A549 (cell line): ENCODE data around the gene ITGA1.

ENCODE experiments used
- CHD2 ChIP-seq: fragments of 150-350 bp; IDR thresholded peaks from 2 replicates; pipeline ENCODE4 v1.6.1; 2014; ENCODE audit warnings: low read length; ENCODE audit not compliant: partially characterized antibody
- EHMT2 ChIP-seq: fragments of 200-600 bp; sonication (generic); IDR thresholded peaks from 2 replicates; pipeline ENCODE4 v1.6.1; 2016; ENCODE audit warnings: antibody characterized with exemption, low read depth, mild to moderate bottlenecking, moderate library complexity
- EP300 ChIP-seq, 2 experiments: fragments of >200 bp; sonication (Bioruptor Twin); formaldehyde crosslinking; IDR thresholded peaks; 2 replicates in 1 of 2; 3 replicates in 1 of 2; pipeline ENCODE4 v1.6.1; 2016 to 2017
- FOSL2 ChIP-seq, 2 experiments: fragments of 450-650 bp in 1 of 2; fragments of >200 bp in 1 of 2; sonication (Bioruptor Twin) in 1 of 2; formaldehyde crosslinking; IDR thresholded peaks; 2 replicates each; pipeline versions ENCODE4 v1.5.0 to v1.6.1; 2016 to 2020; ENCODE audit warnings: mild to moderate bottlenecking in 1 of 2, moderate library complexity in 1 of 2
- HEYL ChIP-seq: fragments of 250-450 bp; sonication (Bioruptor Pico); IDR thresholded peaks from 2 replicates; pipeline ENCODE4 v1.8.0; 2021; ENCODE audit warnings: mild to moderate bottlenecking, moderate library complexity
- JUNB ChIP-seq: fragments of >200 bp; sonication (Bioruptor Twin); formaldehyde crosslinking; IDR thresholded peaks from 2 replicates; pipeline ENCODE4 v1.6.1; 2016
- MYC ChIP-seq: IDR thresholded peaks from 2 replicates; pipeline ENCODE4 v1.6.1; 2012; ENCODE audit warnings: mild to moderate bottlenecking, inconsistent platforms, low read length, improper control_type of control experiment, borderline replicate concordance
- RCOR1 ChIP-seq: fragments of 150-350 bp; IDR thresholded peaks from 2 replicates; pipeline ENCODE4 v1.6.1; 2014; ENCODE audit warnings: antibody characterized with exemption, low read length, low read depth
- TF ChIP-seq, protein P1 (sequence below): fragments of >200 bp; sonication (Bioruptor Twin); formaldehyde crosslinking; IDR thresholded peaks from 3 replicates; pipeline ENCODE4 v1.5.1; 2016
- TF ChIP-seq, protein P2 (sequence below): fragments of 200-600 bp; sonication (generic); IDR thresholded peaks from 2 replicates; pipeline ENCODE4 v1.6.1; 2016; ENCODE audit warnings: antibody characterized with exemption, mild to moderate bottlenecking, moderate library complexity
- TF ChIP-seq, protein P3 (sequence below): fragments of 250-450 bp; sonication (Bioruptor Pico); IDR thresholded peaks from 2 replicates; pipeline ENCODE4 v1.5.0; 2021; ENCODE audit warnings: mild to moderate bottlenecking, moderate library complexity, borderline replicate concordance
- TF ChIP-seq, protein P4 (sequence below): IDR thresholded peaks from 2 replicates; pipeline ENCODE4 v1.6.1; 2012; ENCODE audit warnings: low read depth, borderline replicate concordance
- TF ChIP-seq, protein P5 (sequence below): fragments of >200 bp; sonication (Bioruptor Twin); formaldehyde crosslinking; IDR thresholded peaks from 2 replicates; pipeline ENCODE4 v1.6.1; 2016
- TF ChIP-seq, protein P6 (sequence below): IDR thresholded peaks from 2 replicates; pipeline ENCODE4 v1.6.1; 2012

DNA sequence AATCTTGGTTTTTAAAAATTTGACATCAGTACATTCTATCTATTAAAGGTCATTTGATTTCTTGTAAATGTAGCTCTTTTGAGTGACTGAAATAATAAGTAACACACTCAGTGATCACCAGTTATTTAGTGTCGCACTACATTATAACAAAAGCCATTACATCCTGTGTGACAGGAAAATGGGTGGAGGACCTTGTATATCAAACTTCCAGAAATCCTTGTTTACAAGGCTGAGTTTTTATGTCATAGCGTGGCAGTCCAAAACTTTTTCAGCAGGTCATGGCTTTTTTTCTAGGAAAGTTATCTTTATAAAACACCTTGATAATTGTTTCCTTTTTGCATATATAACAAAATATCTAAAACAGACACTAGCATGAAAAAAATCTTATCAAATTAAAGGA lies 14.4 kb upstream of the ITGA1 start:
- TF ChIP-seq, protein P1, sequence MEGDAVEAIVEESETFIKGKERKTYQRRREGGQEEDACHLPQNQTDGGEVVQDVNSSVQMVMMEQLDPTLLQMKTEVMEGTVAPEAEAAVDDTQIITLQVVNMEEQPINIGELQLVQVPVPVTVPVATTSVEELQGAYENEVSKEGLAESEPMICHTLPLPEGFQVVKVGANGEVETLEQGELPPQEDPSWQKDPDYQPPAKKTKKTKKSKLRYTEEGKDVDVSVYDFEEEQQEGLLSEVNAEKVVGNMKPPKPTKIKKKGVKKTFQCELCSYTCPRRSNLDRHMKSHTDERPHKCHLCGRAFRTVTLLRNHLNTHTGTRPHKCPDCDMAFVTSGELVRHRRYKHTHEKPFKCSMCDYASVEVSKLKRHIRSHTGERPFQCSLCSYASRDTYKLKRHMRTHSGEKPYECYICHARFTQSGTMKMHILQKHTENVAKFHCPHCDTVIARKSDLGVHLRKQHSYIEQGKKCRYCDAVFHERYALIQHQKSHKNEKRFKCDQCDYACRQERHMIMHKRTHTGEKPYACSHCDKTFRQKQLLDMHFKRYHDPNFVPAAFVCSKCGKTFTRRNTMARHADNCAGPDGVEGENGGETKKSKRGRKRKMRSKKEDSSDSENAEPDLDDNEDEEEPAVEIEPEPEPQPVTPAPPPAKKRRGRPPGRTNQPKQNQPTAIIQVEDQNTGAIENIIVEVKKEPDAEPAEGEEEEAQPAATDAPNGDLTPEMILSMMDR: no peak
- TF ChIP-seq FOSL2 (IDR thresholded peaks at IDR 0.05): no peak
- TF ChIP-seq FOSL2 (CRISPR knock-in tag; IDR thresholded peaks at IDR 0.05): no peak
- TF ChIP-seq, protein P2, sequence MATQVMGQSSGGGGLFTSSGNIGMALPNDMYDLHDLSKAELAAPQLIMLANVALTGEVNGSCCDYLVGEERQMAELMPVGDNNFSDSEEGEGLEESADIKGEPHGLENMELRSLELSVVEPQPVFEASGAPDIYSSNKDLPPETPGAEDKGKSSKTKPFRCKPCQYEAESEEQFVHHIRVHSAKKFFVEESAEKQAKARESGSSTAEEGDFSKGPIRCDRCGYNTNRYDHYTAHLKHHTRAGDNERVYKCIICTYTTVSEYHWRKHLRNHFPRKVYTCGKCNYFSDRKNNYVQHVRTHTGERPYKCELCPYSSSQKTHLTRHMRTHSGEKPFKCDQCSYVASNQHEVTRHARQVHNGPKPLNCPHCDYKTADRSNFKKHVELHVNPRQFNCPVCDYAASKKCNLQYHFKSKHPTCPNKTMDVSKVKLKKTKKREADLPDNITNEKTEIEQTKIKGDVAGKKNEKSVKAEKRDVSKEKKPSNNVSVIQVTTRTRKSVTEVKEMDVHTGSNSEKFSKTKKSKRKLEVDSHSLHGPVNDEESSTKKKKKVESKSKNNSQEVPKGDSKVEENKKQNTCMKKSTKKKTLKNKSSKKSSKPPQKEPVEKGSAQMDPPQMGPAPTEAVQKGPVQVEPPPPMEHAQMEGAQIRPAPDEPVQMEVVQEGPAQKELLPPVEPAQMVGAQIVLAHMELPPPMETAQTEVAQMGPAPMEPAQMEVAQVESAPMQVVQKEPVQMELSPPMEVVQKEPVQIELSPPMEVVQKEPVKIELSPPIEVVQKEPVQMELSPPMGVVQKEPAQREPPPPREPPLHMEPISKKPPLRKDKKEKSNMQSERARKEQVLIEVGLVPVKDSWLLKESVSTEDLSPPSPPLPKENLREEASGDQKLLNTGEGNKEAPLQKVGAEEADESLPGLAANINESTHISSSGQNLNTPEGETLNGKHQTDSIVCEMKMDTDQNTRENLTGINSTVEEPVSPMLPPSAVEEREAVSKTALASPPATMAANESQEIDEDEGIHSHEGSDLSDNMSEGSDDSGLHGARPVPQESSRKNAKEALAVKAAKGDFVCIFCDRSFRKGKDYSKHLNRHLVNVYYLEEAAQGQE: no peak
- no peak for TF ChIP-seq RCOR1
- TF ChIP-seq EP300 (IDR thresholded peaks at IDR 0.05): no peak
- TF ChIP-seq MYC: no peak
- no peak for TF ChIP-seq CHD2
- TF ChIP-seq, protein P3, sequence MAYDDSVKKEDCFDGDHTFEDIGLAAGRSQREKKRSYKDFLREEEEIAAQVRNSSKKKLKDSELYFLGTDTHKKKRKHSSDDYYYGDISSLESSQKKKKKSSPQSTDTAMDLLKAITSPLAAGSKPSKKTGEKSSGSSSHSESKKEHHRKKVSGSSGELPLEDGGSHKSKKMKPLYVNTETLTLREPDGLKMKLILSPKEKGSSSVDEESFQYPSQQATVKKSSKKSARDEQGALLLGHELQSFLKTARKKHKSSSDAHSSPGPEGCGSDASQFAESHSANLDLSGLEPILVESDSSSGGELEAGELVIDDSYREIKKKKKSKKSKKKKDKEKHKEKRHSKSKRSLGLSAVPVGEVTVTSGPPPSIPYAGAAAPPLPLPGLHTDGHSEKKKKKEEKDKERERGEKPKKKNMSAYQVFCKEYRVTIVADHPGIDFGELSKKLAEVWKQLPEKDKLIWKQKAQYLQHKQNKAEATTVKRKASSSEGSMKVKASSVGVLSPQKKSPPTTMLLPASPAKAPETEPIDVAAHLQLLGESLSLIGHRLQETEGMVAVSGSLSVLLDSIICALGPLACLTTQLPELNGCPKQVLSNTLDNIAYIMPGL (CRISPR knock-in tag): no peak
- TF ChIP-seq, protein P4, sequence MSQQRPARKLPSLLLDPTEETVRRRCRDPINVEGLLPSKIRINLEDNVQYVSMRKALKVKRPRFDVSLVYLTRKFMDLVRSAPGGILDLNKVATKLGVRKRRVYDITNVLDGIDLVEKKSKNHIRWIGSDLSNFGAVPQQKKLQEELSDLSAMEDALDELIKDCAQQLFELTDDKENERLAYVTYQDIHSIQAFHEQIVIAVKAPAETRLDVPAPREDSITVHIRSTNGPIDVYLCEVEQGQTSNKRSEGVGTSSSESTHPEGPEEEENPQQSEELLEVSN: no peak
- TF ChIP-seq, protein P5, sequence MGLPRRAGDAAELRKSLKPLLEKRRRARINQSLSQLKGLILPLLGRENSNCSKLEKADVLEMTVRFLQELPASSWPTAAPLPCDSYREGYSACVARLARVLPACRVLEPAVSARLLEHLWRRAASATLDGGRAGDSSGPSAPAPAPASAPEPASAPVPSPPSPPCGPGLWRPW: no peak
- no peak for TF ChIP-seq JUNB
- TF ChIP-seq EHMT2: no peak
- TF ChIP-seq, protein P6, sequence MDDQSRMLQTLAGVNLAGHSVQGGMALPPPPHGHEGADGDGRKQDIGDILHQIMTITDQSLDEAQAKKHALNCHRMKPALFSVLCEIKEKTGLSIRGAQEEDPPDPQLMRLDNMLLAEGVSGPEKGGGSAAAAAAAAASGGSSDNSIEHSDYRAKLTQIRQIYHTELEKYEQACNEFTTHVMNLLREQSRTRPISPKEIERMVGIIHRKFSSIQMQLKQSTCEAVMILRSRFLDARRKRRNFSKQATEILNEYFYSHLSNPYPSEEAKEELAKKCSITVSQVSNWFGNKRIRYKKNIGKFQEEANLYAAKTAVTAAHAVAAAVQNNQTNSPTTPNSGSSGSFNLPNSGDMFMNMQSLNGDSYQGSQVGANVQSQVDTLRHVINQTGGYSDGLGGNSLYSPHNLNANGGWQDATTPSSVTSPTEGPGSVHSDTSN: no peak
- TF ChIP-seq HEYL (CRISPR knock-in tag): no peak
